ENCODE measurements around the gene ESRRB.

The ESRRB gene

GRCh38 chr14:76408877-76409276, 32.9 kb downstream of the ESRRB start:
- TF ChIP-seq ZNF501 (tag by site-specific recombination; IDR thresholded peaks at IDR 0.05) (no peak), ZNF843 (tag by site-specific recombination; IDR thresholded peaks at IDR 0.05) (no peak), ZNF37A (tag by site-specific recombination; IDR thresholded peaks at IDR 0.05) (no peak), ZNF169 (tag by site-specific recombination; IDR thresholded peaks at IDR 0.05) (no peak), ZNF19 (tag by site-specific recombination; IDR thresholded peaks at IDR 0.05; ENCODE audit: low read depth) (no peak), ZFP3 (tag by site-specific recombination; IDR thresholded peaks at IDR 0.05; ENCODE audit: low read depth) (no peak)
- ChIA-PET POLR2A (interaction anchor here (0.6 kb wide), 1 partner anchor 358 kb away, joined by 4 read pairs; no protein-coding TSS in a partner anchor), CTCF (interaction anchor here (2.3 kb wide), 1 partner anchor 22 kb away, joined by 5 read pairs; no protein-coding TSS in a partner anchor)
- no peaks in the 10 kb centered on the region for H3K9me3 ChIP-seq (ENCODE audit: control insufficient read depth, insufficient read depth, low read depth, low read length)
- no peaks in the 10 kb centered on the region for H3K36me3 ChIP-seq (ENCODE audit: control insufficient read depth in 2 of 2, insufficient read depth in 1 of 2, low read length in 2 of 2)
- H3K27ac ChIP-seq (ENCODE audit: extremely low read depth, low read depth, low read length) = no peak overlapping the region
- no peak overlapping the region for H3K4me3 ChIP-seq (ENCODE audit: low read depth, low read length)
- no peaks in the 10 kb centered on the region for H3K4me1 ChIP-seq (ENCODE audit: control insufficient read depth, insufficient read depth, low read length)

GRCh38 chr14:76412501-76412900, 36.6 kb downstream of the ESRRB start:
- Histone ChIP-seq H3K27ac (ENCODE audit: extremely low read depth, low read depth, low read length) (no peak overlapping the region), H3K9me3 (ENCODE audit: control insufficient read depth, insufficient read depth, low read depth, low read length) (no peaks in the 10 kb centered on the region), H3K4me1 (ENCODE audit: control insufficient read depth, insufficient read depth, low read length) (no peaks in the 10 kb centered on the region), H3K4me3 (ENCODE audit: low read depth, low read length) (no peak overlapping the region), H3K36me3 (ENCODE audit: control insufficient read depth in 2 of 2, insufficient read depth in 1 of 2, low read length in 2 of 2) (no peaks in the 10 kb centered on the region)
- POLR2A ChIA-PET = no interaction called here
- CTCF ChIA-PET = interaction anchor here (1.2 kb wide), 1 partner anchor 362 kb away, joined by 3 read pairs; no protein-coding TSS in a partner anchor
- TF ChIP-seq ZNF571 (tag by site-specific recombination; IDR thresholded peaks at IDR 0.05) = no peak

GRCh38 chr14:76413106-76413961, 37.4 kb downstream of the ESRRB start:
- no peak for TF ChIP-seq PRDM6 (tag by site-specific recombination; IDR thresholded peaks at IDR 0.05)
- TF ChIP-seq ZNF792 (tag by site-specific recombination; IDR thresholded peaks at IDR 0.05) = no peak
- TF ChIP-seq ZNF335 (tag by site-specific recombination; conservative IDR thresholded peaks at IDR 0.05) = no peak
- TF ChIP-seq ZNF626 (tag by site-specific recombination; IDR thresholded peaks at IDR 0.05) = no peak
- no peak for TF ChIP-seq ZNF501 (tag by site-specific recombination; IDR thresholded peaks at IDR 0.05)
- no peak for TF ChIP-seq ZNF785 (tag by site-specific recombination; IDR thresholded peaks at IDR 0.05)
- POLR2A ChIA-PET = no interaction called here
- Histone ChIP-seq H3K4me1 (ENCODE audit: control insufficient read depth, insufficient read depth, low read length) (no peaks in the 10 kb centered on the region), H3K9me3 (ENCODE audit: control insufficient read depth, insufficient read depth, low read depth, low read length) (no peaks in the 10 kb centered on the region), H3K36me3 (ENCODE audit: control insufficient read depth in 2 of 2, insufficient read depth in 1 of 2, low read length in 2 of 2) (no peaks in the 10 kb centered on the region), H3K27ac (ENCODE audit: extremely low read depth, low read depth, low read length) (no peak overlapping the region), H3K4me3 (ENCODE audit: low read depth, low read length) (no peak overlapping the region)
- CTCF ChIA-PET = no interaction called here

- CTCF ChIA-PET = interaction anchor here (0.5 kb wide), 1 partner anchor 780 kb away, joined by 3 read pairs; no protein-coding TSS in a partner anchor
- H3K4me1 ChIP-seq (ENCODE audit: control insufficient read depth, insufficient read depth, low read length) = no peaks in the 10 kb centered on the region
- no peak overlapping the region for H3K4me3 ChIP-seq (ENCODE audit: low read depth, low read length)
- no peaks in the 10 kb centered on the region for H3K9me3 ChIP-seq (ENCODE audit: control insufficient read depth, insufficient read depth, low read depth, low read length)
- no peak overlapping the region for H3K27ac ChIP-seq (ENCODE audit: extremely low read depth, low read depth, low read length)
- no peaks in the 10 kb centered on the region for H3K36me3 ChIP-seq (ENCODE audit: control insufficient read depth in 2 of 2, insufficient read depth in 1 of 2, low read length in 2 of 2)
- POLR2A ChIA-PET = no interaction called here
- TF ChIP-seq RBAK (tag by site-specific recombination; IDR thresholded peaks at IDR 0.05) = no peak
- TF ChIP-seq ZBTB26 (tag by site-specific recombination; optimal IDR thresholded peaks at IDR 0.05) = no peak
- no peak for TF ChIP-seq BCL11B (tag by site-specific recombination; IDR thresholded peaks at IDR 0.05; ENCODE audit: low read depth)
- TF ChIP-seq ZNF404 (tag by site-specific recombination; IDR thresholded peaks at IDR 0.05) = no peak
- TF ChIP-seq ZNF138 (tag by site-specific recombination; IDR thresholded peaks at IDR 0.05; ENCODE audit: borderline replicate concordance) = no peak
- no peak for TF ChIP-seq ZNF677 (tag by site-specific recombination; IDR thresholded peaks at IDR 0.05)
- no peak for TF ChIP-seq AEBP2 (tag by site-specific recombination; IDR thresholded peaks at IDR 0.05; ENCODE audit: borderline replicate concordance)
- TF ChIP-seq SCRT1 (tag by site-specific recombination; IDR thresholded peaks at IDR 0.05; ENCODE audit: borderline replicate concordance) = no peak
Measured at GRCh38 chr14:76413962-76414600, 38.1 kb downstream of the ESRRB start.
